ENCODE data around the gene CDK4. TPM values are rescaled to one million over a fixed set of nuclear protein-coding genes. Genes with fewer than 3 reads are reported as not detected.

Gene CDK4
- total RNA-seq = 113 and 114 TPM in 2 replicates

DNA sequence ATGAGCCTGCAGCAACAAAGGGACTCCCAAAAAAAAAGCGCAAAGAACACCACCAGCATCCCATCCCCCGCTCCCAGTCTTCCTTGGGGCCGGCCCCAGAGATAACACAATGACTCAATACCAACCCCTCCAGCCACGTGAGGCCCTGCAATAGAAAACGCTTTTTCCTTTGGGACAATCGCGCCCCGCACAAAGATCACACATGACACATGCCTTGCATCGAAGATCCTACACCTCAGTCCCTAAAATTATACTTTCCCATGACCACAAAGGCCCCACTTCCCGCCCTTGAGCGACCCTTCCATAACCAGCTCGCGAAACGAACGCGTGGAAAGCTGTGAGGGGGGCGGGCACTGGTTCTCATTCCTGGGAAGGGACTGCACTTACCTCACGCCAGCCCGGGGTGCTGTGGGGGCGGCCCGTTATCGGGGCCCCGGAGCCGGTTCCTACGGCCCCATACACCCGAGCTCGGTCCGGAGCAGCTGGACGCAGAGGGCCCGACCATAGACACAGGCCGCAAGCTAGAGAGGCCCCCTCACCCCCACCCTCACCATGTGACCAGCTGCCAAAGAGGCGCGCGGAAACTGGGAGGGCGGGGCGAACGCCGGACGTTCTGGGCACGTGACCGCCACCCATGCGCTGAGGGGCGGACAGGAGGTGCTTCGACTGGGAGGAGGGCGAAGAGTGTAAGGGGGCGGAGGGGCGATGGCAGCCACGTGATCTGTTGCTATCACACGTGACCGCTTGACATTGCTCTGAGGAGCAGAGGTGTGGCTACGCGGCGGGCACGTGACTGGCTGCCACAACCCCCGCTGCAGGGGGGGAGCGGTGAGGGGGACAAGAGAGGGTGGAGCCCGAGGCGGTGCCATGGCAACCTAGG is at the start of gene CDK4:
Gene CDK4 (minus strand): TSS at position 523 of the 880 bp plus-strand sequence. CDS start 593 bp downstream, outside the sequence.
- intact Hi-C loops (cut with micrococcal nuclease) = loop anchor here (1.0 to 10.0 kb wide), 18 partner anchors 8 to 1923 kb away; partner anchors contain the start of genes DCTN2, DDIT3, DNAJC14 and EEF1AKMT3

- intact Hi-C loops (cut with micrococcal nuclease) = no loop called here
Measured at GRCh38 chr12:57800965-57801364, 48.9 kb upstream of the CDK4 start.

GRCh38 chr12:57797933-57798332 is 45.8 kb upstream of the CDK4 start:
- intact Hi-C loops (cut with micrococcal nuclease) = no loop called here

DNA sequence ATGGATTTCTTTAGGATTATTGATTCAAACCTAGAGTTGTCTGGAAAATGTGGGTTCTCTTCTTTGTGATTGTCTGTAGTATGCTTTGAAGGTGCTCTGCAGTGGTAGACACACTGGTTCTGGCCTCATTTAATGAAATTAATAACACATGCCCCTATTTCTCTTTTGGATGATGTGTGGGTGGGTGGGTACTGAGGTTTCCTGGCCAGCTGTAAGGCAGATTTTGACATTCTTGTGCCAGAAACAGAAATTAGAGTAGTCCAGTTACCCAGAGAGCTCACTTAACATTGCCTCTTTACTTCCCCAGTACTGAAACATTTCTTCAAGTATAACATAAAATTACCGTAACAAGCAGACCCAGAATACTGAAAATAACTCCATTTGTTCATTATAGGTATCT is 44.9 kb upstream of the CDK4 start:
- intact Hi-C loops (cut with micrococcal nuclease) = no loop called here

DNA sequence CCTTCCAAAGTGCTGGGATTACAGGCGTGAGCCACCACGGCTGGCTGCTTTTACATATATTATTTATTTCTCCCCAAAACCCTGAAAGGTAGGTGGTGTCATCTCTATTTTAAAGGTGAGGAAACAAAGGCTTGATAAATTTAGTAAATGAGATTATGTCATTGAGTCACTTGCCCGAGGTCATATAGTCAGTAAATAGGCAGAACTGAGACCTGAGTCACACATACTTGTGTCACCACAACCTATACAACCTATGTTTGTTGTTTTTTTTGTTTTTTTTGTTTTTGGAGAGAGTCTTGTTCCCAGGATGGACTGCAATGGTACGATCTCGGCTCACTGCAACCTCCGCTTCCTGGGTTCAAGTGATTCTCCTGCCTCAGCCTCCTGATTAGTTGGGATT is 43.2 kb upstream of the CDK4 start:
- intact Hi-C loops (cut with micrococcal nuclease) = no loop called here

GRCh38 chr12:57793920-57794319 is 41.8 kb upstream of the CDK4 start:
- intact Hi-C loops (cut with micrococcal nuclease) = no loop called here

GRCh38 chr12:57783861-57784260 is 31.8 kb upstream of the CDK4 start:
- intact Hi-C loops (cut with micrococcal nuclease) = loop anchor here (2.0 kb wide), 3 partner anchors 19 to 55 kb away; no protein-coding TSS in a partner anchor

GRCh38 chr12:57783466-57783801 is 31.3 kb upstream of the CDK4 start:
- intact Hi-C loops (cut with micrococcal nuclease) = loop anchor here (2.0 kb wide), 3 partner anchors 19 to 55 kb away; no protein-coding TSS in a partner anchor

- intact Hi-C loops (cut with micrococcal nuclease) = loop anchor here (1.0 to 2.0 kb wide), 11 partner anchors 11 to 153 kb away; partner anchors contain the start of genes CDK4, CTDSP2, EEF1AKMT3 and METTL1
Measured at GRCh38 chr12:57782608-57783465, 30.7 kb upstream of the CDK4 start, which contains the start of gene TSFM. Gene TSFM, plus strand, starts transcription at chr12:57782787. Its CDS starts 15 bp downstream, at chr12:57782802.

DNA sequence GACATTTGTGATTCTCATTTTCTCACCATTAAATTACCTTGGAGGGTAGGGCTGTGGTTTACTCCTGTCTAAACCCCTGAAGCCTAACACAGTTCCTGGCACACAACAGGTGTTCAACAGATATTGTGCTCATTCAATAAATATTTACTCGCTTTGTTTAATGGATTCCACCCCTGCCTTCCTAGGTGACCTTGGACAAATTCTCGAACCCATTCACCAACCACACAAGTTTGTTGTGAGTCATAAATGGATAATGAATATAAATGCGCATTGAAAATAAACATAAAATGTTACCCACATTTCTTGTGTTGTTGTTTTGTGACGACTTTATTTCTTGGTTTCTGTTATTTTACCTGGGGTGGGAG is 30.1 kb upstream of the CDK4 start:
- intact Hi-C loops (cut with micrococcal nuclease) = loop anchor here (1.0 to 2.0 kb wide), 11 partner anchors 10 to 154 kb away; partner anchors contain the start of genes CDK4, CTDSP2, EEF1AKMT3 and METTL1

- intact Hi-C loops (cut with micrococcal nuclease) = loop anchor here (1.0 to 2.0 kb wide), 11 partner anchors 10 to 154 kb away; partner anchors contain the start of genes CDK4, CTDSP2, EEF1AKMT3 and METTL1
Measured at GRCh38 chr12:57781801-57782200, 29.7 kb upstream of the CDK4 start.

- intact Hi-C loops (cut with micrococcal nuclease) = no loop called here
Measured at GRCh38 chr12:57781244-57781643, 29.1 kb upstream of the CDK4 start.

DNA sequence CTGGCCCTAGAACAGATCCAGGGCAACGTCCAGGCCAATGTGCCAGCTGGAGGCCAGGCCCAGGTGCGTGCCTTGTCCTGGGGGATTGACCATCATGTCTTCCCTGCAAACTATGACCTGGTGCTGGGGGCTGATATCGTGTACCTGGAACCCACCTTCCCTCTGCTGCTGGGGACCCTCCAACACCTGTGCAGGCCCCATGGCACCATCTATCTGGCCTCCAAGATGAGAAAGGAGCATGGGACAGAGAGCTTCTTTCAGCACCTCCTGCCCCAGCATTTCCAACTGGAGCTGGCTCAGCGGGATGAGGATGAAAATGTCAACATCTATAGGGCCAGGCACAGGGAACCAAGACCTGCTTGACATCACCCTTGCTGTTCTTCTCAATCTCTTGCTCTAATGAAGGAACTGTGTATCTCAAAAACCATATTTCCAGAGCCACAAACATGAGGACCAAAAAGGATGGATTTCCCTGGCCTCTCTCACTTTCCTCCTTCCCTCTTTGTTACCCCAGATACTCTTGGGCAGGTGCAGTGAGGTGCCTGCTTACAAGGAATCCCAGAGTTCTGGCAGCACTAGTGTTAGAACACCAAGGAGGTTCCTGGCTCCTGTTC is 28.3 kb upstream of the CDK4 start:
- intact Hi-C loops (cut with micrococcal nuclease) = no loop called here

DNA sequence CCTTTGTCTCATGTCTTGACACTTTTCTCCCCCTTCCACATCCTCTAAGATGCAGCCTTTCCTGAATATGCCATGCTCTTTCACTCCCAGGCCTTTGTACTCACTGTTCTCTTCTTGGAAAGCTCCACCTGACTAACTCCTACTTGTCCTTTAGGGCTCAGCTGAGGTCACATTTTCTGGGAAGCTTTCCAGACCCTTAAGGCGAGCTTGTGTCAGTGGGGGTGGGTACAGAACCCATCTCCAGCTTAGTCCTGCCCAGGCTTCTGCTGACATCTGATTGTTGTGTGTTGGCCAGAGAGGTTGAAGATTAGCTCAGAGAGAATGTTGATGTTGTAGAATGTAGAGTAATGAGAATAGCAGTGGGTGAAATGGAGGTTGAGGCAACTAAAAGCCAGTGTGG is 27.6 kb upstream of the CDK4 start:
- intact Hi-C loops (cut with micrococcal nuclease) = no loop called here

GRCh38 chr12:57777911-57778310 is 25.8 kb upstream of the CDK4 start:
- intact Hi-C loops (cut with micrococcal nuclease) = no loop called here

DNA sequence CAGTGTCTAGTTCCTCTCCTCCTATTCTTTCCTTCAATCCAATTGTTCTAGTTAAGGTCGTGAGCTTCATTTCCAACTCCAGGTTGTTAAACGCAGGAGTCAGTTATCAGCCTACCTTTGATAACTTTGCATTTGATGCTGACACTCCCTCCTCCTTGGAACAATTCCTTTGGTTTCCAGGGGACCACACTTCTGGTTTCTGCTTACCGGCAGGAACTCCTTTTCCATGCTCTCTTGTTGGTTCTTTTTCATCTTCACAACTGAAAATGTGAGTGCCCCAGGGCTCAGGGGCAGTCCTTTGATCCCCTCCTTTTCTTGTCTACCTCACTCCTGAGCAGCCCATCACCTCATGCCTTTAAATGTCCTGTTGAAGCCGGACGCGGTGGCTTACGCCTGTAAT is 25.3 kb upstream of the CDK4 start:
- intact Hi-C loops (cut with micrococcal nuclease) = no loop called here

- intact Hi-C loops (cut with micrococcal nuclease) = no loop called here
Measured at GRCh38 chr12:57776247-57776587, 24.1 kb upstream of the CDK4 start.

DNA sequence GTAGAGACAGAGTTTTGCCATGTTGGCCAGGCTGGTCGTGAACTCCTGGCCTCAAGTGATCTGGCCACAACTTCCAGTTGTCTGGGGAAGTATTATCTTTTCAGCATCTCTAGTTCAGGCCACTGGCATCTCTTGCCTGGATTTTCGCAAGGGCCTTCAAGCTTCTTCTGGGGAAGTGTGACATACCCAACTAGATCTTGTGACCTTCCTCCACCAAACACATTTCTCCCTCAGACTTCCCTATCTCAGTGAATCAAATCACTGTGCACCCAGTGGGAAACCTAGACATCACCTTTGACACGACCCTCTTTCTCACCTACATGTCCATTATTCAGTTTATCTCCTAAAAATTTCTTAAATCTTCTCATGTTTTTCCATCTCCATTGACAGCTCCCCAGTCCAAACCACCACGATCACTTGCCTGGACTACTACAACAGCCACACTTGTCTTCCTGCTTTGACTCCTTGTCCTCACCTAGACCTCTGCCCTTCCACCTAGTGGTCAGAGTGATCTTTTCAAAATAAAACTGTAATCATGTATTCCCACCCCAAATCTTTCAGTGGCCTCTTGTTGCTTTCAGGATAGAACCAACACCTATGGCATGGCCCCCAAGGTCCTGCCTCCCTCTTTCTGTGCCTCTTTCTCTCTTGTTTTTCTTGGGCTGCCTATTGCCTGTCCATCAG is 23.6 kb upstream of the CDK4 start:
- intact Hi-C loops (cut with micrococcal nuclease) = no loop called here

DNA sequence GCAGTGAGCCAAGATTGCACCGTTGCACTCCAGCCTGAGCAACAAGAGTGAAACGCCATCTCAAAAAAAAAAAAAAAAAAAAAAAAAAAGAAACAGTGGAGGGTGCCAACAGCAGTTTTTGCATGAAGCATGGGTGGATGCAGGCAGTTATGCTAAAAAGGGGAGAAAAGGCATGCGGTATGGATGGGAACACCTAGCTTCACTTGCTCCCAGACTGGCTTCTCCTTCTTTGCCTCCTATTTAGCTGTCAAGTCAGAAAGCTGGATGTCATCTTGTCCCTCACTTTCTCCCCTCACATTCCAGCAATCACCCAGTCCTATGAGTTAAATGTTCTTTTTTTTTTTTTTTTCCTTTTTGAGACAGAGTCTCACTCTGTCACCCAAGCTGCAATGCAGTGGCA is 22.9 kb upstream of the CDK4 start:
- intact Hi-C loops (cut with micrococcal nuclease) = no loop called here

DNA sequence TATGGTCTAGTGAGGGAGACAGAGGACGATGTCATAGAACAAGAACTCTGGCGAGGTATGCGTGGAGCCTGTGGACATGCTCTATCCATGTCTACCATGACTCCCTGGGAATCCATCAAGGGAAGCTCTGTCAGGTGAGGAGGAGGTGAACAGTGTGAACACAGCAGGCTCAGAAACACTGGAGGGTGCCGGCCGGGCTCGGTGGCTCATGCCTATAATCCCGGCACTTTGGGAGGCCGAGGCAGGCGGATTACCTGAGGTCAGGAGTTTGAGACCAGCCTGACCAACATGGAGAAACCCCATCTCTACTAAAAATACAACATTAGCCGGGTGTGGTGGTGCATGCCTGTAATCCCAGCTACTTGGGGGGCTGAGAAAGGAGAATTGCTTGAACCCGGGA is 22.5 kb upstream of the CDK4 start:
- intact Hi-C loops (cut with micrococcal nuclease) = loop anchor here (5.0 kb wide), 1 partner anchor 1823 kb away; the partner anchor contains the start of gene SLC16A7
